Measurements from ENCODE around the gene SETBP1. TPM values are rescaled to one million over a fixed set of nuclear protein-coding genes. Genes with fewer than 3 reads are reported as not detected.

Gene SETBP1
- total RNA-seq, 1 experiment from 2014 or later = 9.6 TPM

DNA sequence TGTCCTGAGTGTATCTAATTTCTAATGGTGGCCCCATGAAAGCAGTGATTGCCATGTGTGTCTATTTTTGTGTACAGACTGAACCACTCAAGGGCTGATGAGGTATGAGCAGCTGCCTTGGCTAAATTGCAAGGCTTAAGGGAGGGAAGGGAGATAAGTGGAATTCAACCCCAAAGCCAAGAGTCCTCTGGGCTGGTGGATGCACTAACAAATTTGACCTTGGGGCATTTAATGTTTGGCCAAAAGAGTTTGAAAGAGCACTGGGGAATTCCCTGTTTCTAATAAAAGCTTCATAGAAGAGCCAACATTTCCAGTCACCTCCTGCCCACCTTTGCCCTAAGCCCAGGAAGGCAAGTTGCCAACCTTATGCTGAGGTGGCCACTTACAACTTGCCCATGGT lies 172.1 kb downstream of the SETBP1 start:
- TF ChIP-seq FOXK1 (CRISPR knock-in tag; IDR thresholded peaks at IDR 0.05) (no peak), TEAD1 (CRISPR knock-in tag; IDR thresholded peaks at IDR 0.05) (no peak), NR1H2 (CRISPR knock-in tag; IDR thresholded peaks at IDR 0.05) (no peak), ZNF138 (CRISPR knock-in tag; conservative IDR thresholded peaks at IDR 0.05) (no peak), TP53 (CRISPR knock-in tag; IDR thresholded peaks at IDR 0.05) (no peak), ETV6 (CRISPR knock-in tag; IDR thresholded peaks at IDR 0.05) (no peak), JUN (CRISPR knock-in tag; IDR thresholded peaks at IDR 0.05) (no peak), CREM (CRISPR knock-in tag; IDR thresholded peaks at IDR 0.05) (no peak), MXD4 (CRISPR knock-in tag; IDR thresholded peaks at IDR 0.05; ENCODE audit: borderline replicate concordance) (no peak)
- TF ChIP-seq, protein P1, sequence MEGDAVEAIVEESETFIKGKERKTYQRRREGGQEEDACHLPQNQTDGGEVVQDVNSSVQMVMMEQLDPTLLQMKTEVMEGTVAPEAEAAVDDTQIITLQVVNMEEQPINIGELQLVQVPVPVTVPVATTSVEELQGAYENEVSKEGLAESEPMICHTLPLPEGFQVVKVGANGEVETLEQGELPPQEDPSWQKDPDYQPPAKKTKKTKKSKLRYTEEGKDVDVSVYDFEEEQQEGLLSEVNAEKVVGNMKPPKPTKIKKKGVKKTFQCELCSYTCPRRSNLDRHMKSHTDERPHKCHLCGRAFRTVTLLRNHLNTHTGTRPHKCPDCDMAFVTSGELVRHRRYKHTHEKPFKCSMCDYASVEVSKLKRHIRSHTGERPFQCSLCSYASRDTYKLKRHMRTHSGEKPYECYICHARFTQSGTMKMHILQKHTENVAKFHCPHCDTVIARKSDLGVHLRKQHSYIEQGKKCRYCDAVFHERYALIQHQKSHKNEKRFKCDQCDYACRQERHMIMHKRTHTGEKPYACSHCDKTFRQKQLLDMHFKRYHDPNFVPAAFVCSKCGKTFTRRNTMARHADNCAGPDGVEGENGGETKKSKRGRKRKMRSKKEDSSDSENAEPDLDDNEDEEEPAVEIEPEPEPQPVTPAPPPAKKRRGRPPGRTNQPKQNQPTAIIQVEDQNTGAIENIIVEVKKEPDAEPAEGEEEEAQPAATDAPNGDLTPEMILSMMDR (IDR thresholded peaks at IDR 0.05) = no peak
- TF ChIP-seq, protein P2, sequence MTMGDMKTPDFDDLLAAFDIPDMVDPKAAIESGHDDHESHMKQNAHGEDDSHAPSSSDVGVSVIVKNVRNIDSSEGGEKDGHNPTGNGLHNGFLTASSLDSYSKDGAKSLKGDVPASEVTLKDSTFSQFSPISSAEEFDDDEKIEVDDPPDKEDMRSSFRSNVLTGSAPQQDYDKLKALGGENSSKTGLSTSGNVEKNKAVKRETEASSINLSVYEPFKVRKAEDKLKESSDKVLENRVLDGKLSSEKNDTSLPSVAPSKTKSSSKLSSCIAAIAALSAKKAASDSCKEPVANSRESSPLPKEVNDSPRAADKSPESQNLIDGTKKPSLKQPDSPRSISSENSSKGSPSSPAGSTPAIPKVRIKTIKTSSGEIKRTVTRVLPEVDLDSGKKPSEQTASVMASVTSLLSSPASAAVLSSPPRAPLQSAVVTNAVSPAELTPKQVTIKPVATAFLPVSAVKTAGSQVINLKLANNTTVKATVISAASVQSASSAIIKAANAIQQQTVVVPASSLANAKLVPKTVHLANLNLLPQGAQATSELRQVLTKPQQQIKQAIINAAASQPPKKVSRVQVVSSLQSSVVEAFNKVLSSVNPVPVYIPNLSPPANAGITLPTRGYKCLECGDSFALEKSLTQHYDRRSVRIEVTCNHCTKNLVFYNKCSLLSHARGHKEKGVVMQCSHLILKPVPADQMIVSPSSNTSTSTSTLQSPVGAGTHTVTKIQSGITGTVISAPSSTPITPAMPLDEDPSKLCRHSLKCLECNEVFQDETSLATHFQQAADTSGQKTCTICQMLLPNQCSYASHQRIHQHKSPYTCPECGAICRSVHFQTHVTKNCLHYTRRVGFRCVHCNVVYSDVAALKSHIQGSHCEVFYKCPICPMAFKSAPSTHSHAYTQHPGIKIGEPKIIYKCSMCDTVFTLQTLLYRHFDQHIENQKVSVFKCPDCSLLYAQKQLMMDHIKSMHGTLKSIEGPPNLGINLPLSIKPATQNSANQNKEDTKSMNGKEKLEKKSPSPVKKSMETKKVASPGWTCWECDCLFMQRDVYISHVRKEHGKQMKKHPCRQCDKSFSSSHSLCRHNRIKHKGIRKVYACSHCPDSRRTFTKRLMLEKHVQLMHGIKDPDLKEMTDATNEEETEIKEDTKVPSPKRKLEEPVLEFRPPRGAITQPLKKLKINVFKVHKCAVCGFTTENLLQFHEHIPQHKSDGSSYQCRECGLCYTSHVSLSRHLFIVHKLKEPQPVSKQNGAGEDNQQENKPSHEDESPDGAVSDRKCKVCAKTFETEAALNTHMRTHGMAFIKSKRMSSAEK (CRISPR knock-in tag; IDR thresholded peaks at IDR 0.05; ENCODE audit: borderline replicate concordance) = no peak
- TF ChIP-seq, protein P3, sequence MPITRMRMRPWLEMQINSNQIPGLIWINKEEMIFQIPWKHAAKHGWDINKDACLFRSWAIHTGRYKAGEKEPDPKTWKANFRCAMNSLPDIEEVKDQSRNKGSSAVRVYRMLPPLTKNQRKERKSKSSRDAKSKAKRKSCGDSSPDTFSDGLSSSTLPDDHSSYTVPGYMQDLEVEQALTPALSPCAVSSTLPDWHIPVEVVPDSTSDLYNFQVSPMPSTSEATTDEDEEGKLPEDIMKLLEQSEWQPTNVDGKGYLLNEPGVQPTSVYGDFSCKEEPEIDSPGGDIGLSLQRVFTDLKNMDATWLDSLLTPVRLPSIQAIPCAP (CRISPR knock-in tag; IDR thresholded peaks at IDR 0.05) = no peak
- TF ChIP-seq, protein P4, sequence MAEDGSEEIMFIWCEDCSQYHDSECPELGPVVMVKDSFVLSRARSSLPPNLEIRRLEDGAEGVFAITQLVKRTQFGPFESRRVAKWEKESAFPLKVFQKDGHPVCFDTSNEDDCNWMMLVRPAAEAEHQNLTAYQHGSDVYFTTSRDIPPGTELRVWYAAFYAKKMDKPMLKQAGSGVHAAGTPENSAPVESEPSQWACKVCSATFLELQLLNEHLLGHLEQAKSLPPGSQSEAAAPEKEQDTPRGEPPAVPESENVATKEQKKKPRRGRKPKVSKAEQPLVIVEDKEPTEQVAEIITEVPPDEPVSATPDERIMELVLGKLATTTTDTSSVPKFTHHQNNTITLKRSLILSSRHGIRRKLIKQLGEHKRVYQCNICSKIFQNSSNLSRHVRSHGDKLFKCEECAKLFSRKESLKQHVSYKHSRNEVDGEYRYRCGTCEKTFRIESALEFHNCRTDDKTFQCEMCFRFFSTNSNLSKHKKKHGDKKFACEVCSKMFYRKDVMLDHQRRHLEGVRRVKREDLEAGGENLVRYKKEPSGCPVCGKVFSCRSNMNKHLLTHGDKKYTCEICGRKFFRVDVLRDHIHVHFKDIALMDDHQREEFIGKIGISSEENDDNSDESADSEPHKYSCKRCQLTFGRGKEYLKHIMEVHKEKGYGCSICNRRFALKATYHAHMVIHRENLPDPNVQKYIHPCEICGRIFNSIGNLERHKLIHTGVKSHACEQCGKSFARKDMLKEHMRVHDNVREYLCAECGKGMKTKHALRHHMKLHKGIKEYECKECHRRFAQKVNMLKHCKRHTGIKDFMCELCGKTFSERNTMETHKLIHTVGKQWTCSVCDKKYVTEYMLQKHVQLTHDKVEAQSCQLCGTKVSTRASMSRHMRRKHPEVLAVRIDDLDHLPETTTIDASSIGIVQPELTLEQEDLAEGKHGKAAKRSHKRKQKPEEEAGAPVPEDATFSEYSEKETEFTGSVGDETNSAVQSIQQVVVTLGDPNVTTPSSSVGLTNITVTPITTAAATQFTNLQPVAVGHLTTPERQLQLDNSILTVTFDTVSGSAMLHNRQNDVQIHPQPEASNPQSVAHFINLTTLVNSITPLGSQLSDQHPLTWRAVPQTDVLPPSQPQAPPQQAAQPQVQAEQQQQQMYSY (CRISPR knock-in tag; IDR thresholded peaks at IDR 0.05) = no peak
- TF ChIP-seq, protein P5, sequence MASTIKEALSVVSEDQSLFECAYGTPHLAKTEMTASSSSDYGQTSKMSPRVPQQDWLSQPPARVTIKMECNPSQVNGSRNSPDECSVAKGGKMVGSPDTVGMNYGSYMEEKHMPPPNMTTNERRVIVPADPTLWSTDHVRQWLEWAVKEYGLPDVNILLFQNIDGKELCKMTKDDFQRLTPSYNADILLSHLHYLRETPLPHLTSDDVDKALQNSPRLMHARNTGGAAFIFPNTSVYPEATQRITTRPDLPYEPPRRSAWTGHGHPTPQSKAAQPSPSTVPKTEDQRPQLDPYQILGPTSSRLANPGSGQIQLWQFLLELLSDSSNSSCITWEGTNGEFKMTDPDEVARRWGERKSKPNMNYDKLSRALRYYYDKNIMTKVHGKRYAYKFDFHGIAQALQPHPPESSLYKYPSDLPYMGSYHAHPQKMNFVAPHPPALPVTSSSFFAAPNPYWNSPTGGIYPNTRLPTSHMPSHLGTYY (CRISPR knock-in tag; IDR thresholded peaks at IDR 0.05) = no peak
- TF ChIP-seq, protein P6, sequence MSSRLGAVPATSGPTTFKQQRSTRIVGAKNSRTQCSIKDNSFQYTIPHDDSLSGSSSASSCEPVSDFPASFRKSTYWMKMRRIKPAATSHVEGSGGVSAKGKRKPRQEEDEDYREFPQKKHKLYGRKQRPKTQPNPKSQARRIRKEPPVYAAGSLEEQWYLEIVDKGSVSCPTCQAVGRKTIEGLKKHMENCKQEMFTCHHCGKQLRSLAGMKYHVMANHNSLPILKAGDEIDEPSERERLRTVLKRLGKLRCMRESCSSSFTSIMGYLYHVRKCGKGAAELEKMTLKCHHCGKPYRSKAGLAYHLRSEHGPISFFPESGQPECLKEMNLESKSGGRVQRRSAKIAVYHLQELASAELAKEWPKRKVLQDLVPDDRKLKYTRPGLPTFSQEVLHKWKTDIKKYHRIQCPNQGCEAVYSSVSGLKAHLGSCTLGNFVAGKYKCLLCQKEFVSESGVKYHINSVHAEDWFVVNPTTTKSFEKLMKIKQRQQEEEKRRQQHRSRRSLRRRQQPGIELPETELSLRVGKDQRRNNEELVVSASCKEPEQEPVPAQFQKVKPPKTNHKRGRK (CRISPR knock-in tag; IDR thresholded peaks at IDR 0.05; ENCODE audit: borderline replicate concordance) = no peak
- TF ChIP-seq, protein P7, sequence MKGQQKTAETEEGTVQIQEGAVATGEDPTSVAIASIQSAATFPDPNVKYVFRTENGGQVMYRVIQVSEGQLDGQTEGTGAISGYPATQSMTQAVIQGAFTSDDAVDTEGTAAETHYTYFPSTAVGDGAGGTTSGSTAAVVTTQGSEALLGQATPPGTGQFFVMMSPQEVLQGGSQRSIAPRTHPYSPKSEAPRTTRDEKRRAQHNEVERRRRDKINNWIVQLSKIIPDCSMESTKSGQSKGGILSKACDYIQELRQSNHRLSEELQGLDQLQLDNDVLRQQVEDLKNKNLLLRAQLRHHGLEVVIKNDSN (CRISPR knock-in tag; IDR thresholded peaks at IDR 0.05) = no peak
- TF ChIP-seq, protein P8, sequence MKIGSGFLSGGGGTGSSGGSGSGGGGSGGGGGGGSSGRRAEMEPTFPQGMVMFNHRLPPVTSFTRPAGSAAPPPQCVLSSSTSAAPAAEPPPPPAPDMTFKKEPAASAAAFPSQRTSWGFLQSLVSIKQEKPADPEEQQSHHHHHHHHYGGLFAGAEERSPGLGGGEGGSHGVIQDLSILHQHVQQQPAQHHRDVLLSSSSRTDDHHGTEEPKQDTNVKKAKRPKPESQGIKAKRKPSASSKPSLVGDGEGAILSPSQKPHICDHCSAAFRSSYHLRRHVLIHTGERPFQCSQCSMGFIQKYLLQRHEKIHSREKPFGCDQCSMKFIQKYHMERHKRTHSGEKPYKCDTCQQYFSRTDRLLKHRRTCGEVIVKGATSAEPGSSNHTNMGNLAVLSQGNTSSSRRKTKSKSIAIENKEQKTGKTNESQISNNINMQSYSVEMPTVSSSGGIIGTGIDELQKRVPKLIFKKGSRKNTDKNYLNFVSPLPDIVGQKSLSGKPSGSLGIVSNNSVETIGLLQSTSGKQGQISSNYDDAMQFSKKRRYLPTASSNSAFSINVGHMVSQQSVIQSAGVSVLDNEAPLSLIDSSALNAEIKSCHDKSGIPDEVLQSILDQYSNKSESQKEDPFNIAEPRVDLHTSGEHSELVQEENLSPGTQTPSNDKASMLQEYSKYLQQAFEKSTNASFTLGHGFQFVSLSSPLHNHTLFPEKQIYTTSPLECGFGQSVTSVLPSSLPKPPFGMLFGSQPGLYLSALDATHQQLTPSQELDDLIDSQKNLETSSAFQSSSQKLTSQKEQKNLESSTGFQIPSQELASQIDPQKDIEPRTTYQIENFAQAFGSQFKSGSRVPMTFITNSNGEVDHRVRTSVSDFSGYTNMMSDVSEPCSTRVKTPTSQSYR (CRISPR knock-in tag; IDR thresholded peaks at IDR 0.05) = no peak
- TF ChIP-seq, protein P9, sequence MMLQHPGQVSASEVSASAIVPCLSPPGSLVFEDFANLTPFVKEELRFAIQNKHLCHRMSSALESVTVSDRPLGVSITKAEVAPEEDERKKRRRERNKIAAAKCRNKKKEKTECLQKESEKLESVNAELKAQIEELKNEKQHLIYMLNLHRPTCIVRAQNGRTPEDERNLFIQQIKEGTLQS (CRISPR knock-in tag; conservative IDR thresholded peaks at IDR 0.05) = no peak
- DNase-seq (ENCODE audit: low spot score) (no peak), ATAC-seq (no peak)
- H3K4me3 Mint-ChIP-seq = no peak overlapping the region
- POLR2A ChIA-PET = no interaction called here
- H3K27ac Mint-ChIP-seq = no peak overlapping the region
- CTCF ChIA-PET = interaction anchor here (1.5 kb wide), 1 partner anchor 18 kb away, joined by 4 read pairs; no protein-coding TSS in a partner anchor
- no peaks in the 10 kb centered on the region for H3K27me3 Mint-ChIP-seq (ENCODE audit: low read depth)
- H3K4me1 Mint-ChIP-seq = peaks cover 28% of the 10 kb centered on the region
- H3K9me3 Mint-ChIP-seq = 0 out of 2 replicates have a peak, but pooled peaks cover 6% of the 10 kb centered on the region
- no peaks in the 10 kb centered on the region for H3K36me3 Mint-ChIP-seq
